K562 (cell line): Measurements from ENCODE around the gene OMA1. TPM values are rescaled to one million over a fixed set of nuclear protein-coding genes. Genes with fewer than 3 reads are reported as not detected.

Experiments used
- ARID2 ChIP-seq: fragments of 450-650 bp; IDR thresholded peaks from 2 replicates; pipeline ENCODE4 v1.6.1; 2017; ENCODE audit warnings: antibody characterized with exemption, mild to moderate bottlenecking
- ARID3B ChIP-seq: fragments of 250-450 bp; sonication (Bioruptor Pico); IDR thresholded peaks from 2 replicates; pipeline ENCODE4 v1.4.0; 2020; ENCODE audit warnings: borderline replicate concordance
- BRCA1 ChIP-seq, 2 experiments: fragments of 450-650 bp in 1 of 2; sonication (generic) in 1 of 2; formaldehyde crosslinking in 1 of 2; IDR thresholded peaks; 2 replicates each; pipeline versions ENCODE4 v1.5.0 to v1.6.1; 2017 to 2020; ENCODE audit warnings: mild to moderate bottlenecking in 1 of 2, missing genetic modification reagents in 1 of 2
- BRD4 ChIP-seq: fragments of 200-600 bp; sonication (generic); IDR thresholded peaks from 2 replicates; pipeline ENCODE4 v1.6.1; 2017; ENCODE audit warnings: inconsistent platforms
- DMBX1 ChIP-seq: fragments of 250-450 bp; sonication (Bioruptor Pico); IDR thresholded peaks from 2 replicates; pipeline ENCODE4 v1.8.0; 2022; ENCODE audit warnings: inconsistent platforms, mild to moderate bottlenecking, moderate library complexity, borderline replicate concordance
- E2F3 ChIP-seq: fragments of 250-450 bp; sonication (Bioruptor Pico); IDR thresholded peaks from 2 replicates; pipeline ENCODE4 v1.4.0; 2020; ENCODE audit warnings: mild to moderate bottlenecking
- ELF2 ChIP-seq: fragments of 250-450 bp; sonication (Bioruptor Pico); IDR thresholded peaks from 2 replicates; pipeline ENCODE4 v1.5.0; 2021; ENCODE audit warnings: mild to moderate bottlenecking
- FOXK2 ChIP-seq, 2 experiments: fragments of 450-650 bp; IDR thresholded peaks in 1 of 2; conservative IDR thresholded peaks in 1 of 2; 2 replicates each; pipeline ENCODE4 v1.6.1; 2016; ENCODE audit warnings: low read depth in 2 of 2, mild to moderate bottlenecking in 1 of 2
- HDGF ChIP-seq: fragments of 450-650 bp; IDR thresholded peaks from 2 replicates; pipeline ENCODE4 v1.6.1; 2016
- HLTF ChIP-seq: fragments of 450-650 bp; IDR thresholded peaks from 2 replicates; pipeline ENCODE4 v1.6.1; 2016
- KAT7 ChIP-seq: sonication (generic); formaldehyde crosslinking; IDR thresholded peaks from 2 replicates; pipeline ENCODE4 v1.8.0; 2022; ENCODE audit warnings: missing genetic modification reagents, mild to moderate bottlenecking, borderline replicate concordance
- KAT8 ChIP-seq: fragments of 450-650 bp; IDR thresholded peaks from 2 replicates; pipeline ENCODE4 v1.6.1; 2016; ENCODE audit warnings: low read depth, mild to moderate bottlenecking
- MTA3 ChIP-seq: fragments of 450-650 bp; formaldehyde crosslinking; IDR thresholded peaks from 2 replicates; pipeline ENCODE4 v1.6.1; 2017; ENCODE audit warnings: mild to moderate bottlenecking, borderline replicate concordance
- NCOA6 ChIP-seq: fragments of 450-650 bp; IDR thresholded peaks from 2 replicates; pipeline ENCODE4 v1.6.1; 2017; ENCODE audit warnings: mild to moderate bottlenecking
- NFIX ChIP-seq: fragments of 250-450 bp; sonication (Bioruptor Pico); IDR thresholded peaks from 2 replicates; pipeline ENCODE4 v1.4.0; 2020; ENCODE audit warnings: low read depth, mild to moderate bottlenecking, moderate library complexity
- POLR2H ChIP-seq: IDR thresholded peaks from 2 replicates; pipeline ENCODE4 v1.6.1; 2016; ENCODE audit warnings: missing genetic modification characterization, low read depth, mild to moderate bottlenecking, control low read depth, missing compliant biosample characterization, moderate library complexity
- PTRF ChIP-seq: fragments of 450-650 bp; IDR thresholded peaks from 2 replicates; pipeline ENCODE4 v1.6.1; 2016; ENCODE audit warnings: mild to moderate bottlenecking, missing genetic modification characterization, missing compliant biosample characterization
- RNF2 ChIP-seq: sonication (generic); IDR thresholded peaks from 2 replicates; pipeline ENCODE4 v1.6.1; 2016
- SAFB ChIP-seq: fragments of 200-400 bp; formaldehyde crosslinking; IDR thresholded peaks from 2 replicates; pipeline ENCODE4 v1.6.1; 2017; ENCODE audit warnings: low read depth, low read length, borderline replicate concordance
- TAL1 ChIP-seq: fragments of 450-650 bp; IDR thresholded peaks from 2 replicates; pipeline ENCODE4 v1.6.1; 2016; ENCODE audit warnings: mild to moderate bottlenecking
- TSC22D4 ChIP-seq: fragments of 450-650 bp; IDR thresholded peaks from 2 replicates; pipeline ENCODE4 v1.6.1; 2016; ENCODE audit warnings: missing genetic modification characterization, missing biosample characterization, control low read depth
- ZBTB34 ChIP-seq: fragments of 250-450 bp; sonication (Bioruptor Pico); IDR thresholded peaks from 2 replicates; pipeline ENCODE4 v1.8.0; 2021; ENCODE audit warnings: mild to moderate bottlenecking, moderate library complexity
- ZBTB8A ChIP-seq: fragments of 450-650 bp; IDR thresholded peaks from 2 replicates; pipeline ENCODE4 v1.6.1; 2018; ENCODE audit warnings: mild to moderate bottlenecking, moderate library complexity; ENCODE audit not compliant: partially characterized antibody
- ZNF134 ChIP-seq: fragments of 250-450 bp; sonication (Bioruptor Pico); conservative IDR thresholded peaks from 2 replicates; pipeline ENCODE4 v1.4.0; 2020
- ZNF274 ChIP-seq: IDR thresholded peaks from 2 replicates; pipeline ENCODE4 v1.6.1; 2011; ENCODE audit warnings: low read depth, mild to moderate bottlenecking, low read length, moderate library complexity, borderline replicate concordance
- ZNF280B ChIP-seq: fragments of 250-450 bp; sonication (Bioruptor Pico); IDR thresholded peaks from 2 replicates; pipeline ENCODE4 v1.5.1; 2021; ENCODE audit warnings: mild to moderate bottlenecking
- ZNF561 ChIP-seq: fragments of 450-650 bp; formaldehyde crosslinking; conservative IDR thresholded peaks from 2 replicates; pipeline ENCODE4 v1.4.0; 2020; ENCODE audit warnings: mild to moderate bottlenecking, moderate library complexity
- polyA plus RNA-seq, 8 experiments: library from polyadenylated mRNA; depleted of rRNA in 4 of 8; stranded (reverse) in 5 of 8; unstranded in 3 of 8; fragments of >200 nt; fragmentation: Nextera tagmentation in 2 of 8; fragmentation: Illumina TruSeq in 1 of 8; extraction: Ambion mirVana in 2 of 8; extraction: Trizol in 1 of 8; gene quantifications; 2 replicates each; pipeline versions ENCODE4 v1.2.1 to v1.2.3, GENCODE V29; 2011 to 2014; ENCODE audit warnings: inconsistent platforms in 1 of 8, missing spikeins in 1 of 8
- total RNA-seq, 7 experiments: library from RNA; depleted of rRNA in 6 of 7; stranded (reverse); fragments of >200 nt in 6 of 7; fragmentation: Illumina TruSeq in 2 of 7; extraction: Trizol in 2 of 7; gene quantifications; 2 replicates each; pipeline versions ENCODE4 v1.2.1 to v1.2.3, GENCODE V29; 2011 to 2021; ENCODE audit warnings: low replicate concordance in 1 of 7

The OMA1 gene
- total and polyA plus RNA-seq, 9 of the 15 experiments (the other 6 are each of a cell fraction or from before 2014, with no cell fraction given) = 16.6 to 51.5 (median 33.5) TPM

GRCh38 chr1:58545591-58546519, 671 bp downstream of the OMA1 start (continued):
- no peak for TF ChIP-seq ZBTB34 (CRISPR knock-in tag)
- TF ChIP-seq ZNF561 (CRISPR knock-in tag) = no peak
- no peak for TF ChIP-seq KAT8
- no peak for TF ChIP-seq ZBTB8A
- no peak for TF ChIP-seq ARID3B (CRISPR knock-in tag)
- TF ChIP-seq DMBX1 (CRISPR knock-in tag) = no peak
- no peak for TF ChIP-seq ELF2
- TF ChIP-seq ZNF134 (CRISPR knock-in tag) = no peak
- no peak for TF ChIP-seq TSC22D4 (tag)
- no peak for TF ChIP-seq HDGF
- TF ChIP-seq POLR2H (tag) = no peak
- TF ChIP-seq PTRF (tag) = no peak
- no peak for TF ChIP-seq ZNF274
- TF ChIP-seq FOXK2 (conservative IDR thresholded peaks at IDR 0.05 in 1 of 2, IDR thresholded peaks at IDR 0.05 in 1 of 2; ENCODE audit: low read depth in 2 of 2) = no peak
- TF ChIP-seq ZNF280B (CRISPR knock-in tag) = no peak
- TF ChIP-seq KAT7 (CRISPR knock-in tag) = 0 out of 2 replicates have a peak, but pooled peaks have one; percentile 32
- no peak for TF ChIP-seq SAFB
- no peak for TF ChIP-seq E2F3 (CRISPR knock-in tag)
- no peak; the same call in 1 of the 2 replicates for TF ChIP-seq NCOA6
- no peak for TF ChIP-seq HLTF
- TF ChIP-seq BRCA1 (IDR thresholded peaks at IDR 0.05) = no peak
- no peak for TF ChIP-seq BRCA1 (CRISPR knock-in tag; IDR thresholded peaks at IDR 0.05)
- TF ChIP-seq BRD4 = no peak
- no peak for TF ChIP-seq NFIX (CRISPR knock-in tag)
- TF ChIP-seq MTA3 = no peak
- no peak for TF ChIP-seq TAL1
- TF ChIP-seq RNF2 = no peak
- TF ChIP-seq ARID2 = no peak
